HG02938 (cell line): ENCODE data around the gene CCSER1.
"Not testable (repeated sequence)": the region's sequence is repeated elsewhere in the genome, so short reads cannot be mapped to it uniquely, and the experiment has no call there.

ENCODE experiments used
- ATAC-seq: cut with Tn5 transposase; IDR thresholded peaks from one replicate; pipeline ENCODE4 v1.9.1; 2021; ENCODE audit warnings: mild to moderate bottlenecking, moderate library complexity; ENCODE audit not compliant: unreplicated experiment

Gene CCSER1

GRCh38 chr4:91611782-91612181 is 1484.6 kb downstream of the CCSER1 start:
- no peak for ATAC-seq

GRCh38 chr4:91620952-91621351 is 1493.8 kb downstream of the CCSER1 start:
- no peak for ATAC-seq

- ATAC-seq, result no peak
These were observed 1494.3 kb downstream of the CCSER1 start for GRCh38 chr4:91621446-91621845.

DNA sequence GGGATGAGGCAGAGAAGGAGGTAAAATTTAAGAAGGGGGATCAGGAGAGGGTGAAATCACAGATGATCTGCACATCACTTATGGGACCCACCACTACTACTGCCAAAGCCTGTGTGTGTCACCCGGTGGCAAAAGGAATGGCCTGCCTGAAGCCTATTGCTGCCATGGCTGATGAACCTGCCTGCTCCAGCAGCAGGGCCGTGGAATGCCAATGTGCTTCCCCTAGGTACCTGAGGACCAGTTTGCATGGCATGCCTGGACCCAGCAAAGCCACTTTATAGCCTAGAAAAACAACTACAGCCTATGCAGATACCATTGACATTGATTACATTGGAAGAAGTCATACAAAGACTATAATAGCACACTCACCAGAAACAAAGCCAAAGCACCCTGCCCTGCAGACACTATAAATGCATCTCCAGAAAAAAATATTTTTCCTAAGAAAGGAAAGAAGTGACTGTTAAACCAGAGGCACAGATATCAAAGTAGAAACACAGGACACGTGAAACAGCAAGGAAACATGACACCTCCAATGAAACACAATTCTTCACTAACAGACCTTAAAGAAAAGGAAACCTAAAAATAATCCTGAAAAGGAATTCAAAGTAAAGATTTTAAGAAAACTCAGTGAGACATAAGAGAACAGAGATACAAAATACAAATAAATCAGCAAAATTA is 1495.9 kb downstream of the CCSER1 start:
- ATAC-seq, result no peak

- not testable (repeated sequence) for ATAC-seq
These were observed 1496.4 kb downstream of the CCSER1 start for GRCh38 chr4:91623603-91623967.

GRCh38 chr4:91630054-91630453 is 1502.9 kb downstream of the CCSER1 start:
- ATAC-seq, result no peak

GRCh38 chr4:91630764-91631163 is 1503.6 kb downstream of the CCSER1 start:
- ATAC-seq, result no peak

DNA sequence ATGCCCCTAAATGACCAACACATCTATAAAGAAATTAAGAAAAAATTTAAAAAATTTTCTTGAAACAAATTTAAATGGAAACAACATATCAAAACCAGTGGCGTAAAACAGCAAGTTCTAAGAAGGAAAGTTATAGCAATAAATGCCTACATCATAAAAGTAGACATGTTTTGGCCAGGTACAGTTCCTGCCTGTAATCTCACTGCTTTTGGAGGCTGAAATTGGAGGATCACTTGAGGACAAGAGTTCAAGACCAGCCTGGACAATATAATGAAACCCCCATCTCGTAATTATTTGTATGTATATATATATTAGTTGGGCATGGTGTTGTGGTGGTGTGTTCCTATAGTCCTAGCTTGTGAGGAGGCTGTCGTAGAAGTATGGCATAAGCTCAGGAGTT is 1504.1 kb downstream of the CCSER1 start:
- no peak for ATAC-seq

DNA sequence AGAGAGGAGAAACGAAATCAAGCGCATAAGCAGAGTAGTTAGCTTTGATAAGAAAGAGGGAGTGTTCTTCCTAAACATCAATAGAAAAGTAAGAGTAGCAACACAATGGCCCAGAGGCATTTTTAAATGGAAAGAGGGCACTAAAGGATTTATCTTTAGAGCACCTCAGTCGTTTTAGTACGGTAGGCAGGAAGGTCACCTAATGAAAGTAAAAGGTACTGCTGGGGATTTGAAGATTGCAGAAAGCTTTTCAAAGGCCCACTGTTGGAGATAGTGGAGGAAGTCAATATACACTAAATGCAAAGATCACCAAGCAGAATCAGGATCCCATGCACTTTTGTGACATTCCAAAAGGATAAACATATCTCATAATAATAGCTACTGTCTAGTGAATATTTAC is 1508.9 kb downstream of the CCSER1 start:
- ATAC-seq, result no peak
